ENCODE results near the gene MCM10.
"Not testable (repeated sequence)": the region's sequence is repeated elsewhere in the genome, so short reads cannot be mapped to it uniquely, and the experiment has no call there.

Gene MCM10

DNA sequence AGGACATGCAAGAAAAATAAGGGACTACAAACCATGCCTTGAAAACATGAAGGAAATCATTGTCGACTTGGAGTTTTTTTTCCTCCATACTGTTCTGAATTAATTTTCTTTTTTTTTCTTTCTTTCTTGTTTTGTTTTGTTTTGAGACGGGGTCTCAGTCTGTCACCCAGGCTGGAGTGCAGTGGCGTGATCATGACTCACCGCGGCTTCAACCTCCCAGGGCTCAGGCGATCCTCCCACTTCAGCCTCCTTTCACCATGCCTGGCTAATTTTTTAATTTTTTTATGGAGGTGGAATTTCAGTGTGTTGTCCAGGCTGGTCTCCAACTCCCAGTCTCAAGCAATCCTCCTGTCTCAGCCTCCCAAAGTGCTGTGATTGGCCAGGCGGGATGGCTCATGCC, 61.2 kb downstream of the MCM10 start:
- FAIRE-seq, result no peak

DNA sequence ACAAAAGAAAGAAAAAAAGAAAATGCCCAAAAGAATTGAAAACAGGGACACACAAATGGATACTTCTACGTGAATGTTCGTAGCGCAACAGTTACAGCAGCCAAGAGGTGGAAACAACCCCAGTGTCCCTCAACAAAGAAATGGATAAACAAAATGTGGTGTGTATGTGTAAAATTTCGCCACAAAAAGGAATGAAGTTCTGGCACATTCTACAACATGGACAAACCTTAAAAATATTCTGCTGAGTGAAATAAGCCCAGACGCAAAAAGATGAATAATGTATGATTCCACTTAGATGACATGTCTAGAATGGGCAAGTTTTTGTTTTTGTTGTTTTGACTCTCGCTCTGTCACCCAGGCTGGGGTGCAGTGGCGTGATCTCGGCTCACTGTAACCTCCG, 61.9 kb downstream of the MCM10 start:
- no peak for FAIRE-seq

GRCh38 chr10:13224210-13224995, 63.0 kb downstream of the MCM10 start:
- FAIRE-seq, result no peak

- no peak for FAIRE-seq
Measured at GRCh38 chr10:13225601-13226000, 64.2 kb downstream of the MCM10 start.

GRCh38 chr10:13227031-13227430, 65.7 kb downstream of the MCM10 start:
- FAIRE-seq, result no peak

- no peak for FAIRE-seq
Measured at GRCh38 chr10:13231190-13231589, 69.8 kb downstream of the MCM10 start.

DNA sequence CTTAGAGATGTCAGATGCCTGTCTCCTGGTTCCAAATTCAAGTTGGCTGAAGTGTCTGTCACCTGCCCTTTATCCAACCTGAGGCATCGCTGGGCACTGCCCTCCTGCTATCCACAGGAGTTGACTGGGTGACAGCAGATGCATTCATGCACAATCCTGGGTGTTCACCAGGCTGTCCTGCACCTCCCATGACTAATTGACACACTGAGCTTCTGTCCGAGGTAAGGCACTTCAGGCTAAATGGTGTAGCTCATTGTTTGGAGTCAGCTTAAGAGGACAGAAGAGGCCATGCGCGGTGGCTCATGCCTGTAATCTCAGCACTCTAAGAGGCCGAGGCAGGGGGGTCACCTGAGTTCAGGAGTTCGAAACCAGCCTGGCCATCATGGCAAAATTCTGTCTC, 70.5 kb downstream of the MCM10 start:
- no peak for FAIRE-seq

DNA sequence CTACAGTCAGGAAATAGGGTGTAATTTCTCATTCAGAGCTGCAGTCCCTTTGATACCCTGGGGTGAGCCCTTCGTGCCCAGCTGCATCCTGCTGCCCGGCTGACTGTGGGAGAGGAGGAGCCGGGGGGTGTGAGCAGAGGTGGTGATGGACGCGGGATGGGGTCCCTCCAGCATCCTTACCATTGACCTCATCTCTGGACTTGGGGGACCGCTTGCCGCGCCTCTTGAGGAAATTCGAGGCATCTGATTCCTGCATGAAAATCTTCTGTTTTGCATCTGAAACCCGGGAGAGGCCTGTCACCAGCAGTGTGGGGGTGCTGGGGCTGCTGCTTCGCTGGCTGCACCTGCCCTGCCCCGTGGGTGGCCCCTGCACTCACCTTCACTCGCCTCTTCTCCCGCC, 72.0 kb downstream of the MCM10 start:
- FAIRE-seq, result no peak

- FAIRE-seq, result no peak
Measured at GRCh38 chr10:13234172-13234571, 72.8 kb downstream of the MCM10 start, which contains the start of gene UCMA. Gene UCMA, minus strand, starts transcription at chr10:13234374. Its CDS starts 116 bp downstream, at chr10:13234258.

GRCh38 chr10:13234736-13235135, 73.4 kb downstream of the MCM10 start:
- not testable (repeated sequence) for FAIRE-seq

- no peak for FAIRE-seq
Measured at GRCh38 chr10:13236638-13237037, 75.3 kb downstream of the MCM10 start.

DNA sequence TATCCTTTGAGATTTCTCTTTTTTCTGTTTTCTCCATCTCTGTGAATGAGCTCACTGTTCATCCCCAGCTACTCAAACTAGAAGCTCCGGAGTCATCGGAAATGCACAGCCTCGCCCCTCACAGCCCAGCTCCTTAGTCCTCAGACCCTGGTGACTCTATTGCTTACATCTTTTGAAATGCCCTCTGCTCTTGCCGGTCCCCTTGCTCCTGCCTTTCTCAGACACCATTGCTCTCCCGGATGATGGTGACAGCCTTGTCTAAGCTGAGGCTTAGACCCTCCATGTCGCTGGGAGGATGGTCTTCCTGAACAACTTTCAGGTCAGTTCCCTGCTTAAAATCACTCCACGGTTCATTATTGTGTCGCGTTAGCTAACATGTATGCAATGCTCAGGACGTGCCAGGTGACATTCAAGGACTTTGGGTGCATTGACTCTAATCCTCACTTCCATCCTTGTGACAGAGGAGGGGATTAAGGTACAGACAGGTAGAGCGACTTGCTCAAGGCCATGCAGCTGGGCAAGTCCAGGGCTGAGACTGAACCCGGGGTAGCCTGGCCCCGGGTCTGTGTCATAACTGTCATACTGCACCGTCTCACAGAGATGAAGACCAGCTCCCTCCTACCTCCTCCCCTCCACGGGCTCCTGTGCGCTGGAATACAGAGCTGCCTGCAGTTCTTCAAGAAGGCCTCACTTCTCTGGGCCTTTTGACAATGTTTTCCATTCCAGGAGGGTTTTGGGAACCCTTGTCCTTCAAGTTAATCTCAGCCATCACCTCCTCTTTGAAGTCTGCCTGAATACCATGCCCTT, 77.1 kb downstream of the MCM10 start:
- FAIRE-seq, result no peak

GRCh38 chr10:13239923-13240322, 78.6 kb downstream of the MCM10 start:
- FAIRE-seq, result no peak

DNA sequence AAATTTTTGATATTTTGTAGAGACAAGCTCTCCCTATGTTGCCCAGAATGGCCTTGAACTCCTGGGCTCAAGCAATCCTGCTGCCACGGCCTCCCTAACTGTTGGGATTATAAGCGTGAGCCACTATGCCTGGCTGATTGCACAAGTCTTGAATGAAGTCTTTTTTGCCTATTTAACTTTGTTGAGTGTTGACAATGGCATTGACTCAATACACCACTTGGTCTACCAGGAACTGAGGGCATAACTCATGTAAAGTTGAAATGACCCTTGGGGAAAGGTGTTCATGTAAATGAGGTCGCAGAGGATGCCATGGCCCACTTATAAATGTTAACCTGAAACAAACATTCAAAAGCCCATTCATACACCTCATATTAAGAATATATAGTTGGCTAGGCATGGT, 80.3 kb downstream of the MCM10 start:
- no peak for FAIRE-seq

- not testable (repeated sequence) for FAIRE-seq
Measured at GRCh38 chr10:13242260-13242659, 80.9 kb downstream of the MCM10 start.

GRCh38 chr10:13247246-13247645, 85.9 kb downstream of the MCM10 start:
- FAIRE-seq, result no peak

DNA sequence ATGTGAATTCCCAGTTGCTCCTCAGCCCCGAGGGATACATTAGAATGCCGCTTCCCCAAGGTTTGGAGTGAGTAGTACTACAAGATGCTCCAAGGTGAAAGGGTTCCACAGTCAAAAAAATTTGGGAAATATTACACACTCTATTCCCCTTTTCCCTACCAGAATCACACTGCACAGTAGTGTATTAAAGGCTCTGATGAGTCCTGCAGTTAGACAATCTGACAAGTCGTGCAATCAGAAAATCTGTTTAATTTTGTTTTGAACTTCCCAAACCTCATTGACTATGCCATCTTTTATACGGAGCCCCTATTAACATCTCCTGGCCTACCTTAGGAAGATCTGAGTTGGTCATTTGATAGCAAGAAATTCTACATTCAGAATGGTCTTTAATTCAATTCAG, 86.4 kb downstream of the MCM10 start:
- FAIRE-seq, result no peak

- FAIRE-seq, result no peak
Measured at GRCh38 chr10:13253726-13254125, 92.4 kb downstream of the MCM10 start.

- FAIRE-seq, result peak; percentile 88
Measured at GRCh38 chr10:13256627-13257026, 95.3 kb downstream of the MCM10 start.

- no peak for FAIRE-seq
Measured at GRCh38 chr10:13257621-13258140, 96.3 kb downstream of the MCM10 start.

Data from TTC549 (cell line).